Measurements from ENCODE around the gene MKRN3.

MKRN3 gene

GRCh38 chr15:23566651-23567050 lies 1.2 kb downstream of the MKRN3 start:
- peak overlapping the region; percentile 80 for H3K4me3 ChIP-seq (ENCODE audit: low read depth, low read length)

DNA sequence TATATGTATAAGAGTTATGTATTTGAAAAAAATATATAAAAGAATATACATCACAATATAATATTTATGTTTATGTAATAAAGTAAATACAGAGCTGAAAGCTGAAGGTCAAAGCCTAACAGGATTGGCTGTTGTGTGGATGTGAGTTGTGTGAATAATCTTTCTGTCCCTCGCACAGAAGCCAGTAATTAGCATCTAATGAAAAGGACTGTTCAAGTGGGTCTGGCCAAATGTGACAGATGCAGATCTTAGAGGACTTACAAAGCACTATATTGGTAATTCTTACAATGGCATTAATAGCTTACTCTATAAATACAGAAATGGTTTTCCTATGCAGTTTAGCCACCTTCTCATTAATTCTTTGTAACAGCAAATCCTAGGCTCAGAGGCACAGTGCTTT lies 2.4 kb downstream of the MKRN3 start:
- no peak overlapping the region for H3K4me3 ChIP-seq (ENCODE audit: low read depth, low read length)
- TF ChIP-seq, protein P1, sequence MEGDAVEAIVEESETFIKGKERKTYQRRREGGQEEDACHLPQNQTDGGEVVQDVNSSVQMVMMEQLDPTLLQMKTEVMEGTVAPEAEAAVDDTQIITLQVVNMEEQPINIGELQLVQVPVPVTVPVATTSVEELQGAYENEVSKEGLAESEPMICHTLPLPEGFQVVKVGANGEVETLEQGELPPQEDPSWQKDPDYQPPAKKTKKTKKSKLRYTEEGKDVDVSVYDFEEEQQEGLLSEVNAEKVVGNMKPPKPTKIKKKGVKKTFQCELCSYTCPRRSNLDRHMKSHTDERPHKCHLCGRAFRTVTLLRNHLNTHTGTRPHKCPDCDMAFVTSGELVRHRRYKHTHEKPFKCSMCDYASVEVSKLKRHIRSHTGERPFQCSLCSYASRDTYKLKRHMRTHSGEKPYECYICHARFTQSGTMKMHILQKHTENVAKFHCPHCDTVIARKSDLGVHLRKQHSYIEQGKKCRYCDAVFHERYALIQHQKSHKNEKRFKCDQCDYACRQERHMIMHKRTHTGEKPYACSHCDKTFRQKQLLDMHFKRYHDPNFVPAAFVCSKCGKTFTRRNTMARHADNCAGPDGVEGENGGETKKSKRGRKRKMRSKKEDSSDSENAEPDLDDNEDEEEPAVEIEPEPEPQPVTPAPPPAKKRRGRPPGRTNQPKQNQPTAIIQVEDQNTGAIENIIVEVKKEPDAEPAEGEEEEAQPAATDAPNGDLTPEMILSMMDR (IDR thresholded peaks at IDR 0.05; ENCODE audit: low read depth, low read length), result no peak

More at GRCh38 chr15:23566651-23567050, 1.2 kb downstream of the MKRN3 start:
- TF ChIP-seq, protein P1 (IDR thresholded peaks at IDR 0.05; ENCODE audit: low read depth, low read length), result no peak

- no peak overlapping the region for H3K4me3 ChIP-seq (ENCODE audit: low read depth, low read length)
- TF ChIP-seq, protein P1 (IDR thresholded peaks at IDR 0.05; ENCODE audit: low read depth, low read length), result no peak
Measured at GRCh38 chr15:23569151-23569925, 3.9 kb downstream of the MKRN3 start.

- no peak overlapping the region for H3K4me3 ChIP-seq (ENCODE audit: low read depth, low read length)
- TF ChIP-seq, protein P1 (IDR thresholded peaks at IDR 0.05; ENCODE audit: low read depth, low read length), result no peak
Measured at GRCh38 chr15:23570486-23570885, 5.0 kb downstream of the MKRN3 start.

DNA sequence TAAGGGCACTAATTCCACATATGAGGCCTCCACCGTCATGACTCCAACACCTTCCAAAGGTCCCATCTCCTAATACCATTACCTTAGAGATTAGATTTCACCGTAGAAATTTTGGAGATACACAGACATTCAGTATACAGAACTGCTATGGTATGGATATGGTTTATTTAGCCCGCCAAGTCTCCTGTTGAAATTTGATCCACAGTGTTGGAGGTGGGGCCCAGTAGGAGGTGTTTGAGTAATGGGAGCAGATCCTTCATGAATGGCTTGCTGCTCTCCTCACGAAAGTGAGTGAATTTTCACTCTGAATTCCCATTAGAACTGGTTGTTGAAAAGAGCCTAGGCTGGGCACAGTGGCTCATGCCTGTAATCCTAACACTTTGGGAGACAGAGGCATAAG lies 7.4 kb downstream of the MKRN3 start:
- TF ChIP-seq, protein P1 (IDR thresholded peaks at IDR 0.05; ENCODE audit: low read depth, low read length), result no peak
- no peak overlapping the region for H3K4me3 ChIP-seq (ENCODE audit: low read depth, low read length)

- no peak overlapping the region for H3K4me3 ChIP-seq (ENCODE audit: low read depth, low read length)
- TF ChIP-seq, protein P1 (IDR thresholded peaks at IDR 0.05; ENCODE audit: low read depth, low read length), result no peak
Measured at GRCh38 chr15:23574742-23575141, 9.3 kb downstream of the MKRN3 start.

- no peak overlapping the region for H3K4me3 ChIP-seq (ENCODE audit: low read depth, low read length)
- TF ChIP-seq, protein P1 (IDR thresholded peaks at IDR 0.05; ENCODE audit: low read depth, low read length), result no peak
Measured at GRCh38 chr15:23576061-23576460, 10.6 kb downstream of the MKRN3 start.

All from WI38 (cell line).